Measurements from ENCODE around the gene SMIM14.
"Not testable (repeated sequence)": the region's sequence is repeated elsewhere in the genome, so short reads cannot be mapped to it uniquely, and the experiment has no call there.

- TF ChIP-seq CTCF, POLR2A (IDR thresholded peaks at IDR 0.05): not testable (repeated sequence)
These were observed 136.0 kb downstream of the SMIM14 start for GRCh38 chr4:39502664-39503035.
